ENCODE data around the gene MEGF11. TPM values are rescaled to one million over a fixed set of nuclear protein-coding genes. Genes with fewer than 3 reads are reported as not detected.
"Not testable (repeated sequence)": the region's sequence is repeated elsewhere in the genome, so short reads cannot be mapped to it uniquely, and the experiment has no call there.

Gene MEGF11
- total RNA-seq, 1 experiment from 2014 or later = 1.2 TPM

DNA sequence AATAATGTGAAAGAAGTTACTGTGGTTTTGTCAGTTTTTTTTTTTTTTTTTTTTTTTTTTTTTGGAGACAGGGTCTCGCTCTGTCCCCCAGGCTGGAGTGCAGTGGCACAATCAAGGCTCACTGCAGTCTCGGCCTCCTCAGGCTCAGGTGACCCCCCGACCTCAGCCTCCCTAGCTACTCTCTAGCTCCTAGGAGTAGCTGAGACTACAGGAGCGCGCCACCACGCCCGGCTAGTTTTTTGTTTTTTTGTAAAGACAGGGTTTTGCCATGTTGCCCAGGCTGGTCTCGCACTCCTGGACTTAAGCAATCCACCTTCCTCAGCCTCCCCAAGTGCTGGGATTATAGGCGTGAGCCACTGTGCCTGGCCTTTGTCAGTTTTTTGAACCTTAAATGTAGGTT lies 381.7 kb downstream of the MEGF11 start:
- not testable (repeated sequence) for H3T11ph ChIP-seq (ENCODE audit: low read length); H3K23me2 ChIP-seq (ENCODE audit: insufficient read length, low read depth, low read length, poor library complexity, severe bottlenecking); H3K56ac ChIP-seq (ENCODE audit: insufficient read length, low read depth, low read length); DNase-seq; H2BK20ac ChIP-seq (ENCODE audit: low read depth, low read length, poor library complexity, severe bottlenecking); H3K4me3 Mint-ChIP-seq; H2AFZ ChIP-seq (ENCODE audit: low read length); H3K4ac ChIP-seq (ENCODE audit: low read depth, low read length); H2BK12ac ChIP-seq (ENCODE audit: insufficient read length, low read depth, low read length); H2BK15ac ChIP-seq (ENCODE audit: low read depth, low read length); H3K14ac ChIP-seq (ENCODE audit: insufficient read depth, low read length); H3K27me3 Mint-ChIP-seq (ENCODE audit: low read depth); H2AK5ac ChIP-seq (ENCODE audit: insufficient read length, low read length); H2BK120ac ChIP-seq (ENCODE audit: low read depth, low read length, poor library complexity, severe bottlenecking); H3K27ac Mint-ChIP-seq; H2BK5ac ChIP-seq (ENCODE audit: insufficient read length, low read length); H3K23ac ChIP-seq (ENCODE audit: insufficient read length, low read depth, low read length); H4K20me1 ChIP-seq (ENCODE audit: control insufficient read depth, insufficient read depth, insufficient read length); H3K79me1 ChIP-seq (ENCODE audit: insufficient read depth, low read depth, low read length, poor library complexity, severe bottlenecking); H4K5ac ChIP-seq (ENCODE audit: insufficient read length, low read depth, low read length); H4K91ac ChIP-seq (ENCODE audit: insufficient read length, low read depth, low read length); H3K9me3 ChIP-seq (ENCODE audit: control insufficient read depth, low read depth, low read length); H3K18ac ChIP-seq (ENCODE audit: insufficient read length, low read depth, low read length); H3K27ac ChIP-seq (ENCODE audit: insufficient read length, low read depth, low read length); H3K4me2 ChIP-seq (ENCODE audit: insufficient read depth, insufficient read length, low read length); H3K9ac ChIP-seq (ENCODE audit: extremely low read depth, insufficient read length, low read length); H4K8ac ChIP-seq (replicated peaks; ENCODE audit: insufficient read length, low read depth, low read length); H3K4me1 ChIP-seq (ENCODE audit: insufficient read depth, low read length); H3K27me3 ChIP-seq (ENCODE audit: insufficient read depth, low read length); H3K9me3 Mint-ChIP-seq
- Mint-ChIP-seq H3K36me3 (ENCODE audit: insufficient read depth in 1 of 3, low read depth in 3 of 3) (peaks cover 0 to 16% (median 6%) of the 10 kb centered on the region in 3 experiments; a peak in 4 of 7 replicates), H3K4me1 (peaks cover 13 to 15% of the 10 kb centered on the region in 2 experiments)
- no CpG with 5 or more reads among the region's 9 CpGs for WGBS (ENCODE audit: extremely low coverage, insufficient read length, low lambda C conversion rate)
- peaks cover 23% of the 10 kb centered on the region; the same call in 1 of the 2 replicates for H3K79me2 ChIP-seq (ENCODE audit: insufficient read depth, low read length)
